Stomach smooth muscle (tissue), 2 donors: ENCODE results near the gene ACOX1.
"Not testable (repeated sequence)": the region's sequence is repeated elsewhere in the genome, so short reads cannot be mapped to it uniquely, and the experiment has no call there.

Source experiments
- H3K27ac ChIP-seq: one replicate; pipeline ENCODE4 v1.7.0; 2013; ENCODE audit warnings: mild to moderate bottlenecking, low read length, inconsistent platforms
- H3K27me3 ChIP-seq, 2 donors: one replicate each; pipeline ENCODE4 v1.7.0; 2013; ENCODE audit warnings: low read length in 2 of 2; ENCODE audit not compliant: insufficient read depth in 2 of 2, control insufficient read depth in 1 of 2
- H3K36me3 ChIP-seq, 2 donors: one replicate each; pipeline ENCODE4 v1.7.0; 2013; ENCODE audit warnings: low read length in 2 of 2; ENCODE audit not compliant: control insufficient read depth in 2 of 2, insufficient read depth in 2 of 2
- H3K4me1 ChIP-seq: one replicate; pipeline ENCODE4 v1.7.0; 2013; ENCODE audit warnings: low read length; ENCODE audit not compliant: control insufficient read depth, insufficient read depth
- H3K4me3 ChIP-seq, 2 donors: one replicate each; pipeline ENCODE4 v1.7.0; 2013; ENCODE audit warnings: low read length in 2 of 2
- H3K9ac ChIP-seq, 2 donors: one replicate each; pipeline ENCODE4 v1.7.0; 2013; ENCODE audit warnings: low read length in 2 of 2, mild to moderate bottlenecking in 1 of 2
- H3K9me3 ChIP-seq, 2 donors: one replicate each; pipeline ENCODE4 v1.7.0; 2013; ENCODE audit warnings: low read length in 2 of 2; ENCODE audit not compliant: control insufficient read depth in 2 of 2
- donor health status: healthy.
- donor health status: Pancreatic carcinoma.

The ACOX1 gene

GRCh38 chr17:75979705-75980187, 780 bp upstream of the ACOX1 start:
- H3K4me3 ChIP-seq = peak overlapping the region; percentile 65 to 96
- H3K9me3 ChIP-seq = no peaks in the 10 kb centered on the region
- peaks cover 14% of the 10 kb centered on the region for H3K4me1 ChIP-seq
- peak overlapping the region; percentile 96 to 100 for H3K9ac ChIP-seq
- no peaks in the 10 kb centered on the region for H3K27me3 ChIP-seq
- no peaks in the 10 kb centered on the region for H3K36me3 ChIP-seq
- H3K27ac ChIP-seq = peak overlapping the region; percentile 99

GRCh38 chr17:75976175-75976848, 2.7 kb downstream of the ACOX1 start:
- H3K9ac ChIP-seq = no peak overlapping the region
- H3K9me3 ChIP-seq = no peaks in the 10 kb centered on the region
- no peak overlapping the region for H3K27ac ChIP-seq
- no peak overlapping the region for H3K4me3 ChIP-seq
- peaks cover 0 to 4% of the 10 kb centered on the region in 2 donors for H3K36me3 ChIP-seq
- no peaks in the 10 kb centered on the region for H3K27me3 ChIP-seq
- peaks cover 14% of the 10 kb centered on the region for H3K4me1 ChIP-seq

GRCh38 chr17:75975757-75976174, 3.2 kb downstream of the ACOX1 start:
- peaks cover 0 to 4% of the 10 kb centered on the region in 2 donors for H3K36me3 ChIP-seq
- no peak overlapping the region for H3K27ac ChIP-seq
- no peak overlapping the region for H3K4me3 ChIP-seq
- peaks cover 14% of the 10 kb centered on the region for H3K4me1 ChIP-seq
- no peak overlapping the region for H3K9ac ChIP-seq
- H3K9me3 ChIP-seq = no peaks in the 10 kb centered on the region
- H3K27me3 ChIP-seq = no peaks in the 10 kb centered on the region

- not testable (repeated sequence) for H3K27me3 ChIP-seq, H3K9ac ChIP-seq, H3K27ac ChIP-seq, H3K4me3 ChIP-seq, H3K36me3 ChIP-seq, H3K9me3 ChIP-seq
- H3K4me1 ChIP-seq = peaks cover 13% of the 10 kb centered on the region
Measured at GRCh38 chr17:75975187-75975586, 3.8 kb downstream of the ACOX1 start.

- Histone ChIP-seq H3K9ac (no peak overlapping the region), H3K4me1 (no peaks in the 10 kb centered on the region), H3K9me3 (no peaks in the 10 kb centered on the region), H3K27ac (no peak overlapping the region), H3K4me3 (no peak overlapping the region), H3K27me3 (no peaks in the 10 kb centered on the region), H3K36me3 (peaks cover 3 to 6% of the 10 kb centered on the region in 2 donors)
Measured at GRCh38 chr17:75970626-75971025, 8.3 kb downstream of the ACOX1 start.

- no peak overlapping the region for H3K27ac ChIP-seq
- peaks cover 3 to 6% of the 10 kb centered on the region in 2 donors for H3K36me3 ChIP-seq
- H3K9ac ChIP-seq = no peak overlapping the region
- no peak overlapping the region for H3K4me3 ChIP-seq
- no peaks in the 10 kb centered on the region for H3K27me3 ChIP-seq
- no peaks in the 10 kb centered on the region for H3K9me3 ChIP-seq
- H3K4me1 ChIP-seq = no peaks in the 10 kb centered on the region
Measured at GRCh38 chr17:75970011-75970523, 8.9 kb downstream of the ACOX1 start.

- not testable (repeated sequence) for H3K36me3 ChIP-seq, H3K9ac ChIP-seq, H3K9me3 ChIP-seq, H3K4me1 ChIP-seq, H3K27ac ChIP-seq, H3K27me3 ChIP-seq, H3K4me3 ChIP-seq
Measured at GRCh38 chr17:75969044-75969443, 9.9 kb downstream of the ACOX1 start.

- Histone ChIP-seq H3K9ac (no peak overlapping the region), H3K9me3 (no peaks in the 10 kb centered on the region), H3K36me3 (peaks cover 2 to 3% of the 10 kb centered on the region in 2 donors)
Measured at GRCh38 chr17:75965468-75965867, 13.5 kb downstream of the ACOX1 start.

GRCh38 chr17:75959839-75960511, 19.0 kb downstream of the ACOX1 start:
- Histone ChIP-seq H3K9me3 (no peaks in the 10 kb centered on the region), H3K4me1 (no peaks in the 10 kb centered on the region), H3K9ac (no peak overlapping the region), H3K4me3 (no peak overlapping the region), H3K27me3 (no peaks in the 10 kb centered on the region), H3K27ac (no peak overlapping the region), H3K36me3 (peaks cover 9% of the 10 kb centered on the region in 2 donors)

More at GRCh38 chr17:75965468-75965867, 13.5 kb downstream of the ACOX1 start:
- Histone ChIP-seq H3K4me1 (no peaks in the 10 kb centered on the region), H3K27me3 (no peaks in the 10 kb centered on the region), H3K4me3 (no peak overlapping the region), H3K27ac (no peak overlapping the region)

GRCh38 chr17:75959051-75959838, 19.7 kb downstream of the ACOX1 start:
- Histone ChIP-seq H3K9ac (no peak overlapping the region), H3K36me3 (peaks cover 11% of the 10 kb centered on the region in 2 donors), H3K4me3 (no peak overlapping the region), H3K9me3 (no peaks in the 10 kb centered on the region), H3K27me3 (no peaks in the 10 kb centered on the region), H3K4me1 (no peaks in the 10 kb centered on the region), H3K27ac (no peak overlapping the region)
